HepG2 (cell line): Measurements from ENCODE around the gene PCDHA13. TPM values are rescaled to one million over a fixed set of nuclear protein-coding genes. Genes with fewer than 3 reads are reported as not detected.

Experiments
- CENPX ChIP-seq: sonication (generic); formaldehyde crosslinking; IDR thresholded peaks from 2 replicates; pipeline ENCODE4 v1.9.0; 2021; ENCODE audit warnings: mild to moderate bottlenecking, missing genetic modification reagents, moderate library complexity
- HOXA5 ChIP-seq: sonication (generic); formaldehyde crosslinking; IDR thresholded peaks from 2 replicates; pipeline ENCODE4 v1.4.0; 2020; ENCODE audit warnings: missing genetic modification reagents
- KLF16 ChIP-seq, 2 experiments: sonication (generic) in 1 of 2; formaldehyde crosslinking in 1 of 2; IDR thresholded peaks; 2 replicates each; pipeline versions ENCODE4 v1.6.1 to v1.8.0; 2016 to 2023; ENCODE audit warnings: missing genetic modification reagents in 2 of 2, missing compliant biosample characterization in 1 of 2
- SMYD3 ChIP-seq: sonication (generic); formaldehyde crosslinking; IDR thresholded peaks from 2 replicates; pipeline ENCODE4 v1.8.1; 2023; ENCODE audit warnings: mild to moderate bottlenecking, missing genetic modification reagents
- ZNF501 ChIP-seq: sonication (generic); formaldehyde crosslinking; IDR thresholded peaks from 2 replicates; pipeline ENCODE4 v1.5.1; 2020; ENCODE audit warnings: mild to moderate bottlenecking, moderate library complexity, missing genetic modification reagents
- polyA plus RNA-seq, 8 experiments: library from polyadenylated mRNA; depleted of rRNA in 3 of 8; stranded (reverse) in 7 of 8; unstranded in 1 of 8; fragments of >200 nt; fragmentation: Illumina TruSeq in 4 of 8; extraction: Trizol in 4 of 8; gene quantifications; 2 replicates each; pipeline versions ENCODE4 v1.2.1 to v1.2.3, GENCODE V29; 2011 to 2016; ENCODE audit warnings: low read depth in 4 of 8, missing spikeins in 1 of 8, mixed read lengths in 1 of 8; ENCODE audit not compliant: insufficient read depth in 1 of 8
- total RNA-seq, 5 experiments: library from RNA; depleted of rRNA; stranded (reverse); fragments of >200 nt; fragmentation: Illumina TruSeq; extraction: Trizol; gene quantifications; 2 replicates each; pipeline ENCODE4 v1.2.3, GENCODE V29; 2016; ENCODE audit warnings: low read depth in 1 of 5
- TF ChIP-seq, protein P1 (sequence below): sonication (generic); formaldehyde crosslinking; IDR thresholded peaks from 2 replicates; pipeline ENCODE4 v1.9.0; 2022; ENCODE audit warnings: low read depth, missing genetic modification reagents
- TF ChIP-seq, protein P2 (sequence below): sonication (generic); formaldehyde crosslinking; IDR thresholded peaks from 2 replicates; pipeline ENCODE4 v1.8.0; 2022; ENCODE audit warnings: mild to moderate bottlenecking, missing genetic modification reagents, moderate library complexity
- TF ChIP-seq, protein P3 (sequence below): sonication (generic); formaldehyde crosslinking; IDR thresholded peaks from 2 replicates; pipeline ENCODE4 v1.4.0; 2020; ENCODE audit warnings: mild to moderate bottlenecking, missing genetic modification reagents
- TF ChIP-seq, protein P4 (sequence below): sonication (generic); formaldehyde crosslinking; IDR thresholded peaks from 2 replicates; pipeline ENCODE4 v1.9.0; 2021; ENCODE audit warnings: mild to moderate bottlenecking, missing genetic modification reagents

PCDHA13 gene
- total and polyA plus RNA-seq, 2 of the 13 experiments (the other 11 are each of a cell fraction or from before 2014, with no cell fraction given): 0.03 to 0.04 TPM

DNA sequence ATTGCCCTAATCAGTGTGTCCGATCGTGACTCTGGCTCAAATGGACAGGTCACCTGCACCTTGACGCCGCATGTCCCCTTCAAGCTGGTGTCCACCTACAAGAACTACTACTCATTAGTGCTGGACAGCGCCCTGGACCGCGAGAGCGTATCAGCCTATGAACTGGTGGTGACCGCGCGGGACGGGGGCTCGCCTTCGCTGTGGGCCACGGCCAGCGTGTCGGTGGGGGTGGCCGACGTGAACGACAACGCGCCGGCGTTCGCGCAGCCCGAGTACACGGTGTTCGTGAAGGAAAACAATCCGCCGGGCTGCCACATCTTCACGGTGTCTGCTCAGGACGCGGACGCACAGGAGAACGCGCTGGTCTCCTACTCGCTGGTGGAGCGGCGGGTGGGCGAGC lies 1.4 kb downstream of the PCDHA13 start (continued):
- TF ChIP-seq, protein P1, sequence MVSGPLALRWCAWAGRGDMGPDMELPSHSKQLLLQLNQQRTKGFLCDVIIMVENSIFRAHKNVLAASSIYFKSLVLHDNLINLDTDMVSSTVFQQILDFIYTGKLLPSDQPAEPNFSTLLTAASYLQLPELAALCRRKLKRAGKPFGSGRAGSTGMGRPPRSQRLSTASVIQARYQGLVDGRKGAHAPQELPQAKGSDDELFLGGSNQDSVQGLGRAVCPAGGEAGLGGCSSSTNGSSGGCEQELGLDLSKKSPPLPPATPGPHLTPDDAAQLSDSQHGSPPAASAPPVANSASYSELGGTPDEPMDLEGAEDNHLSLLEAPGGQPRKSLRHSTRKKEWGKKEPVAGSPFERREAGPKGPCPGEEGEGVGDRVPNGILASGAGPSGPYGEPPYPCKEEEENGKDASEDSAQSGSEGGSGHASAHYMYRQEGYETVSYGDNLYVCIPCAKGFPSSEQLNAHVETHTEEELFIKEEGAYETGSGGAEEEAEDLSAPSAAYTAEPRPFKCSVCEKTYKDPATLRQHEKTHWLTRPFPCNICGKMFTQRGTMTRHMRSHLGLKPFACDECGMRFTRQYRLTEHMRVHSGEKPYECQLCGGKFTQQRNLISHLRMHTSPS (CRISPR knock-in tag): no peak
- TF ChIP-seq, protein P2, sequence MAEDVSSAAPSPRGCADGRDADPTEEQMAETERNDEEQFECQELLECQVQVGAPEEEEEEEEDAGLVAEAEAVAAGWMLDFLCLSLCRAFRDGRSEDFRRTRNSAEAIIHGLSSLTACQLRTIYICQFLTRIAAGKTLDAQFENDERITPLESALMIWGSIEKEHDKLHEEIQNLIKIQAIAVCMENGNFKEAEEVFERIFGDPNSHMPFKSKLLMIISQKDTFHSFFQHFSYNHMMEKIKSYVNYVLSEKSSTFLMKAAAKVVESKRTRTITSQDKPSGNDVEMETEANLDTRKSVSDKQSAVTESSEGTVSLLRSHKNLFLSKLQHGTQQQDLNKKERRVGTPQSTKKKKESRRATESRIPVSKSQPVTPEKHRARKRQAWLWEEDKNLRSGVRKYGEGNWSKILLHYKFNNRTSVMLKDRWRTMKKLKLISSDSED (CRISPR knock-in tag): no peak
- TF ChIP-seq KLF16 (CRISPR knock-in tag; IDR thresholded peaks at IDR 0.05): no peak
- no peak for TF ChIP-seq CENPX (CRISPR knock-in tag)
- no peak for TF ChIP-seq HOXA5 (CRISPR knock-in tag)
- no peak for TF ChIP-seq ZNF501 (CRISPR knock-in tag)
- TF ChIP-seq, protein P3, sequence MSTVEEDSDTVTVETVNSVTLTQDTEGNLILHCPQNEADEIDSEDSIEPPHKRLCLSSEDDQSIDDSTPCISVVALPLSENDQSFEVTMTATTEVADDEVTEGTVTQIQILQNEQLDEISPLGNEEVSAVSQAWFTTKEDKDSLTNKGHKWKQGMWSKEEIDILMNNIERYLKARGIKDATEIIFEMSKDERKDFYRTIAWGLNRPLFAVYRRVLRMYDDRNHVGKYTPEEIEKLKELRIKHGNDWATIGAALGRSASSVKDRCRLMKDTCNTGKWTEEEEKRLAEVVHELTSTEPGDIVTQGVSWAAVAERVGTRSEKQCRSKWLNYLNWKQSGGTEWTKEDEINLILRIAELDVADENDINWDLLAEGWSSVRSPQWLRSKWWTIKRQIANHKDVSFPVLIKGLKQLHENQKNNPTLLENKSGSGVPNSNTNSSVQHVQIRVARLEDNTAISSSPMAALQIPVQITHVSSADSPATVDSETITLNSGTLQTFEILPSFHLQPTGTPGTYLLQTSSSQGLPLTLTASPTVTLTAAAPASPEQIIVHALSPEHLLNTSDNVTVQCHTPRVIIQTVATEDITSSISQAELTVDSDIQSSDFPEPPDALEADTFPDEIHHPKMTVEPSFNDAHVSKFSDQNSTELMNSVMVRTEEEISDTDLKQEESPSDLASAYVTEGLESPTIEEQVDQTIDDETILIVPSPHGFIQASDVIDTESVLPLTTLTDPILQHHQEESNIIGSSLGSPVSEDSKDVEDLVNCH (CRISPR knock-in tag): no peak
- no peak for TF ChIP-seq SMYD3 (CRISPR knock-in tag)
- TF ChIP-seq, protein P4, sequence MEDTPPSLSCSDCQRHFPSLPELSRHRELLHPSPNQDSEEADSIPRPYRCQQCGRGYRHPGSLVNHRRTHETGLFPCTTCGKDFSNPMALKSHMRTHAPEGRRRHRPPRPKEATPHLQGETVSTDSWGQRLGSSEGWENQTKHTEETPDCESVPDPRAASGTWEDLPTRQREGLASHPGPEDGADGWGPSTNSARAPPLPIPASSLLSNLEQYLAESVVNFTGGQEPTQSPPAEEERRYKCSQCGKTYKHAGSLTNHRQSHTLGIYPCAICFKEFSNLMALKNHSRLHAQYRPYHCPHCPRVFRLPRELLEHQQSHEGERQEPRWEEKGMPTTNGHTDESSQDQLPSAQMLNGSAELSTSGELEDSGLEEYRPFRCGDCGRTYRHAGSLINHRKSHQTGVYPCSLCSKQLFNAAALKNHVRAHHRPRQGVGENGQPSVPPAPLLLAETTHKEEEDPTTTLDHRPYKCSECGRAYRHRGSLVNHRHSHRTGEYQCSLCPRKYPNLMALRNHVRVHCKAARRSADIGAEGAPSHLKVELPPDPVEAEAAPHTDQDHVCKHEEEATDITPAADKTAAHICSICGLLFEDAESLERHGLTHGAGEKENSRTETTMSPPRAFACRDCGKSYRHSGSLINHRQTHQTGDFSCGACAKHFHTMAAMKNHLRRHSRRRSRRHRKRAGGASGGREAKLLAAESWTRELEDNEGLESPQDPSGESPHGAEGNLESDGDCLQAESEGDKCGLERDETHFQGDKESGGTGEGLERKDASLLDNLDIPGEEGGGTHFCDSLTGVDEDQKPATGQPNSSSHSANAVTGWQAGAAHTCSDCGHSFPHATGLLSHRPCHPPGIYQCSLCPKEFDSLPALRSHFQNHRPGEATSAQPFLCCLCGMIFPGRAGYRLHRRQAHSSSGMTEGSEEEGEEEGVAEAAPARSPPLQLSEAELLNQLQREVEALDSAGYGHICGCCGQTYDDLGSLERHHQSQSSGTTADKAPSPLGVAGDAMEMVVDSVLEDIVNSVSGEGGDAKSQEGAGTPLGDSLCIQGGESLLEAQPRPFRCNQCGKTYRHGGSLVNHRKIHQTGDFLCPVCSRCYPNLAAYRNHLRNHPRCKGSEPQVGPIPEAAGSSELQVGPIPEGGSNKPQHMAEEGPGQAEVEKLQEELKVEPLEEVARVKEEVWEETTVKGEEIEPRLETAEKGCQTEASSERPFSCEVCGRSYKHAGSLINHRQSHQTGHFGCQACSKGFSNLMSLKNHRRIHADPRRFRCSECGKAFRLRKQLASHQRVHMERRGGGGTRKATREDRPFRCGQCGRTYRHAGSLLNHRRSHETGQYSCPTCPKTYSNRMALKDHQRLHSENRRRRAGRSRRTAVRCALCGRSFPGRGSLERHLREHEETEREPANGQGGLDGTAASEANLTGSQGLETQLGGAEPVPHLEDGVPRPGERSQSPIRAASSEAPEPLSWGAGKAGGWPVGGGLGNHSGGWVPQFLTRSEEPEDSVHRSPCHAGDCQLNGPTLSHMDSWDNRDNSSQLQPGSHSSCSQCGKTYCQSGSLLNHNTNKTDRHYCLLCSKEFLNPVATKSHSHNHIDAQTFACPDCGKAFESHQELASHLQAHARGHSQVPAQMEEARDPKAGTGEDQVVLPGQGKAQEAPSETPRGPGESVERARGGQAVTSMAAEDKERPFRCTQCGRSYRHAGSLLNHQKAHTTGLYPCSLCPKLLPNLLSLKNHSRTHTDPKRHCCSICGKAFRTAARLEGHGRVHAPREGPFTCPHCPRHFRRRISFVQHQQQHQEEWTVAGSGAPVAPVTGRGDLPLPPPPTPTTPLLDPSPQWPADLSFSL (CRISPR knock-in tag): no peak
